Measurements from ENCODE around the gene ZNF670.
"Not testable (repeated sequence)": the region's sequence is repeated elsewhere in the genome, so short reads cannot be mapped to it uniquely, and the experiment has no call there.

GRCh38 chr1:247120408-247120668 is 41.7 kb upstream of the ZNF670 start:
- not testable (repeated sequence) for TF ChIP-seq POLR2A, EP300, CTCF (IDR thresholded peaks at IDR 0.05)

Measured in ovary (tissue), 3 donors.